ENCODE measurements around the gene NKAIN2.

NKAIN2 gene

GRCh38 chr6:124655866-124656265 is 852.2 kb downstream of the NKAIN2 start:
- H3K36me3 ChIP-seq (ENCODE audit: control insufficient read depth in 1 of 2, insufficient read depth in 2 of 2, low read length in 2 of 2): no peaks in the 10 kb centered on the region
- no peaks in the 10 kb centered on the region for H3K9me3 ChIP-seq (ENCODE audit: insufficient read depth, low read depth, low read length)
- H3K27ac ChIP-seq (ENCODE audit: low read depth, low read length): no peak overlapping the region
- no peak for DNase-seq
- no peaks in the 10 kb centered on the region for H3K79me2 ChIP-seq (ENCODE audit: control insufficient read depth, insufficient read depth, low read length, poor library complexity)
- H3K18ac ChIP-seq (ENCODE audit: low read length): no peak overlapping the region
- no peak overlapping the region for H3K4ac ChIP-seq (ENCODE audit: low read depth, low read length)
- H3K27me3 ChIP-seq (ENCODE audit: insufficient read depth, low read length): no peaks in the 10 kb centered on the region
- WGBS (ENCODE audit: extremely low coverage, insufficient coverage, insufficient read length): no CpG with 5 or more reads among the region's 1 CpG
- no peak overlapping the region for H4K8ac ChIP-seq (ENCODE audit: low read depth, low read length)
- H3K4me2 ChIP-seq (ENCODE audit: low read length): no peak overlapping the region
- H2AK5ac ChIP-seq (ENCODE audit: low read length): no peak overlapping the region
- H3K4me1 ChIP-seq (ENCODE audit: control insufficient read depth in 1 of 2, insufficient read depth in 2 of 2, low read length in 2 of 2): no peaks in the 10 kb centered on the region
- no peak overlapping the region for H2BK5ac ChIP-seq (ENCODE audit: low read depth, low read length, poor library complexity)
- no peak overlapping the region for H4K91ac ChIP-seq (ENCODE audit: low read depth, low read length)
- no peaks in the 10 kb centered on the region for H3K79me1 ChIP-seq (ENCODE audit: low read length)
- H3K9ac ChIP-seq (ENCODE audit: low read length): no peak overlapping the region
- no peak overlapping the region for H3K23ac ChIP-seq (ENCODE audit: low read length)
- no peak overlapping the region for H2BK12ac ChIP-seq (ENCODE audit: low read length)
- H3K4me3 ChIP-seq (ENCODE audit: low read depth, low read length): no peak overlapping the region
- H4K12ac ChIP-seq (ENCODE audit: low read depth, low read length): no peak overlapping the region
- H2BK120ac ChIP-seq (ENCODE audit: insufficient read depth, low read length, poor library complexity): no peak overlapping the region
- H2AFZ ChIP-seq (ENCODE audit: insufficient read depth, low read length, poor library complexity): no peak overlapping the region
- no peak overlapping the region for H3K14ac ChIP-seq (ENCODE audit: low read length)

GRCh38 chr6:124658053-124658452 is 854.4 kb downstream of the NKAIN2 start:
- no peak overlapping the region for H3K23ac ChIP-seq (ENCODE audit: low read length)
- no CpG with 5 or more reads among the region's 8 CpGs for WGBS (ENCODE audit: extremely low coverage, insufficient coverage, insufficient read length)
- DNase-seq: no peak
- H3K36me3 ChIP-seq (ENCODE audit: control insufficient read depth in 1 of 2, insufficient read depth in 2 of 2, low read length in 2 of 2): no peaks in the 10 kb centered on the region
- H3K9me3 ChIP-seq (ENCODE audit: insufficient read depth, low read depth, low read length): no peaks in the 10 kb centered on the region
- H3K79me2 ChIP-seq (ENCODE audit: control insufficient read depth, insufficient read depth, low read length, poor library complexity): no peaks in the 10 kb centered on the region
- H2BK5ac ChIP-seq (ENCODE audit: low read depth, low read length, poor library complexity): no peak overlapping the region
- no peak overlapping the region for H2AFZ ChIP-seq (ENCODE audit: insufficient read depth, low read length, poor library complexity)
- H3K4me1 ChIP-seq (ENCODE audit: control insufficient read depth in 1 of 2, insufficient read depth in 2 of 2, low read length in 2 of 2): no peaks in the 10 kb centered on the region
- no peak overlapping the region for H3K27ac ChIP-seq (ENCODE audit: low read depth, low read length)
- no peak overlapping the region for H4K12ac ChIP-seq (ENCODE audit: low read depth, low read length)
- no peak overlapping the region for H2AK5ac ChIP-seq (ENCODE audit: low read length)
- no peaks in the 10 kb centered on the region for H3K27me3 ChIP-seq (ENCODE audit: insufficient read depth, low read length)
- no peak overlapping the region for H3K4me2 ChIP-seq (ENCODE audit: low read length)
- H3K79me1 ChIP-seq (ENCODE audit: low read length): no peaks in the 10 kb centered on the region
- no peak overlapping the region for H3K4me3 ChIP-seq (ENCODE audit: low read depth, low read length)
- no peak overlapping the region for H3K14ac ChIP-seq (ENCODE audit: low read length)
- no peak overlapping the region for H3K18ac ChIP-seq (ENCODE audit: low read length)
- H4K91ac ChIP-seq (ENCODE audit: low read depth, low read length): no peak overlapping the region
- no peak overlapping the region for H2BK120ac ChIP-seq (ENCODE audit: insufficient read depth, low read length, poor library complexity)
- no peak overlapping the region for H4K8ac ChIP-seq (ENCODE audit: low read depth, low read length)
- H2BK12ac ChIP-seq (ENCODE audit: low read length): no peak overlapping the region
- H3K9ac ChIP-seq (ENCODE audit: low read length): no peak overlapping the region
- no peak overlapping the region for H3K4ac ChIP-seq (ENCODE audit: low read depth, low read length)

GRCh38 chr6:124659427-124659826 is 855.8 kb downstream of the NKAIN2 start:
- Histone ChIP-seq H4K12ac (ENCODE audit: low read depth, low read length) (no peak overlapping the region), H3K14ac (ENCODE audit: low read length) (no peak overlapping the region), H2BK5ac (ENCODE audit: low read depth, low read length, poor library complexity) (no peak overlapping the region), H3K36me3 (ENCODE audit: control insufficient read depth in 1 of 2, insufficient read depth in 2 of 2, low read length in 2 of 2) (no peaks in the 10 kb centered on the region), H3K79me1 (ENCODE audit: low read length) (no peaks in the 10 kb centered on the region), H3K27ac (ENCODE audit: low read depth, low read length) (no peak overlapping the region), H2AFZ (ENCODE audit: insufficient read depth, low read length, poor library complexity) (no peak overlapping the region), H3K23ac (ENCODE audit: low read length) (no peak overlapping the region), H3K27me3 (ENCODE audit: insufficient read depth, low read length) (no peaks in the 10 kb centered on the region), H2BK12ac (ENCODE audit: low read length) (no peak overlapping the region), H3K79me2 (ENCODE audit: control insufficient read depth, insufficient read depth, low read length, poor library complexity) (no peaks in the 10 kb centered on the region), H2AK5ac (ENCODE audit: low read length) (no peak overlapping the region), H3K18ac (ENCODE audit: low read length) (no peak overlapping the region), H3K4me1 (ENCODE audit: control insufficient read depth in 1 of 2, insufficient read depth in 2 of 2, low read length in 2 of 2) (no peaks in the 10 kb centered on the region), H3K9ac (ENCODE audit: low read length) (no peak overlapping the region), H4K8ac (ENCODE audit: low read depth, low read length) (no peak overlapping the region), H3K4me3 (ENCODE audit: low read depth, low read length) (no peak overlapping the region), H3K4ac (ENCODE audit: low read depth, low read length) (no peak overlapping the region), H4K91ac (ENCODE audit: low read depth, low read length) (no peak overlapping the region), H3K9me3 (ENCODE audit: insufficient read depth, low read depth, low read length) (no peaks in the 10 kb centered on the region), H3K4me2 (ENCODE audit: low read length) (no peak overlapping the region), H2BK120ac (ENCODE audit: insufficient read depth, low read length, poor library complexity) (no peak overlapping the region)
- WGBS (ENCODE audit: extremely low coverage, insufficient coverage, insufficient read length): no CpG with 5 or more reads among the region's 1 CpG
- no peak for DNase-seq

GRCh38 chr6:124660185-124660584 is 856.5 kb downstream of the NKAIN2 start:
- no CpG with 5 or more reads among the region's 2 CpGs for WGBS (ENCODE audit: extremely low coverage, insufficient coverage, insufficient read length)
- H3K27ac ChIP-seq (ENCODE audit: low read depth, low read length): no peak overlapping the region
- no peak overlapping the region for H3K4me2 ChIP-seq (ENCODE audit: low read length)
- no peak overlapping the region for H3K14ac ChIP-seq (ENCODE audit: low read length)
- DNase-seq: no peak
- H2BK12ac ChIP-seq (ENCODE audit: low read length): no peak overlapping the region
- no peaks in the 10 kb centered on the region for H3K9me3 ChIP-seq (ENCODE audit: insufficient read depth, low read depth, low read length)
- H3K4me3 ChIP-seq (ENCODE audit: low read depth, low read length): no peak overlapping the region
- no peak overlapping the region for H3K18ac ChIP-seq (ENCODE audit: low read length)
- H3K23ac ChIP-seq (ENCODE audit: low read length): no peak overlapping the region
- no peaks in the 10 kb centered on the region for H3K79me2 ChIP-seq (ENCODE audit: control insufficient read depth, insufficient read depth, low read length, poor library complexity)
- H4K8ac ChIP-seq (ENCODE audit: low read depth, low read length): no peak overlapping the region
- no peak overlapping the region for H4K91ac ChIP-seq (ENCODE audit: low read depth, low read length)
- H2BK120ac ChIP-seq (ENCODE audit: insufficient read depth, low read length, poor library complexity): no peak overlapping the region
- H4K12ac ChIP-seq (ENCODE audit: low read depth, low read length): no peak overlapping the region
- no peak overlapping the region for H3K4ac ChIP-seq (ENCODE audit: low read depth, low read length)
- H3K79me1 ChIP-seq (ENCODE audit: low read length): no peaks in the 10 kb centered on the region
- H2AFZ ChIP-seq (ENCODE audit: insufficient read depth, low read length, poor library complexity): no peak overlapping the region
- no peaks in the 10 kb centered on the region for H3K36me3 ChIP-seq (ENCODE audit: control insufficient read depth in 1 of 2, insufficient read depth in 2 of 2, low read length in 2 of 2)
- no peak overlapping the region for H2BK5ac ChIP-seq (ENCODE audit: low read depth, low read length, poor library complexity)
- no peak overlapping the region for H2AK5ac ChIP-seq (ENCODE audit: low read length)
- no peak overlapping the region for H3K9ac ChIP-seq (ENCODE audit: low read length)
- H3K4me1 ChIP-seq (ENCODE audit: control insufficient read depth in 1 of 2, insufficient read depth in 2 of 2, low read length in 2 of 2): no peaks in the 10 kb centered on the region
- no peaks in the 10 kb centered on the region for H3K27me3 ChIP-seq (ENCODE audit: insufficient read depth, low read length)
